NT2/D1 (cell line): Measurements from ENCODE around the gene PHF21B.

Experiments used
- SUZ12 ChIP-seq: IDR thresholded peaks from 2 replicates; pipeline ENCODE4 v1.6.1; 2011; ENCODE audit not compliant: insufficient read length, insufficient read depth; ENCODE audit errors: extremely low read depth
- YY1 ChIP-seq: IDR thresholded peaks from 2 replicates; pipeline ENCODE4 v1.6.1; 2011; ENCODE audit not compliant: insufficient read length, insufficient read depth
- ZNF274 ChIP-seq: IDR thresholded peaks from 2 replicates; pipeline ENCODE4 v1.6.1; 2011; ENCODE audit warnings: mild to moderate bottlenecking, low read depth, low read length

GRCh38 chr22:44970291-44970690 lies 39.5 kb downstream of the PHF21B start:
- TF ChIP-seq YY1 (no peak), ZNF274 (no peak), SUZ12 (no peak)
